ENCODE measurements around the gene ADAMTS10. TPM values are rescaled to one million over a fixed set of nuclear protein-coding genes. Genes with fewer than 3 reads are reported as not detected.
"Not testable (repeated sequence)": the region's sequence is repeated elsewhere in the genome, so short reads cannot be mapped to it uniquely, and the experiment has no call there.

ADAMTS10 gene
- total RNA-seq, 4 donors from 2014 or later, result 2.0 to 8.8 (median 3.6) TPM

DNA sequence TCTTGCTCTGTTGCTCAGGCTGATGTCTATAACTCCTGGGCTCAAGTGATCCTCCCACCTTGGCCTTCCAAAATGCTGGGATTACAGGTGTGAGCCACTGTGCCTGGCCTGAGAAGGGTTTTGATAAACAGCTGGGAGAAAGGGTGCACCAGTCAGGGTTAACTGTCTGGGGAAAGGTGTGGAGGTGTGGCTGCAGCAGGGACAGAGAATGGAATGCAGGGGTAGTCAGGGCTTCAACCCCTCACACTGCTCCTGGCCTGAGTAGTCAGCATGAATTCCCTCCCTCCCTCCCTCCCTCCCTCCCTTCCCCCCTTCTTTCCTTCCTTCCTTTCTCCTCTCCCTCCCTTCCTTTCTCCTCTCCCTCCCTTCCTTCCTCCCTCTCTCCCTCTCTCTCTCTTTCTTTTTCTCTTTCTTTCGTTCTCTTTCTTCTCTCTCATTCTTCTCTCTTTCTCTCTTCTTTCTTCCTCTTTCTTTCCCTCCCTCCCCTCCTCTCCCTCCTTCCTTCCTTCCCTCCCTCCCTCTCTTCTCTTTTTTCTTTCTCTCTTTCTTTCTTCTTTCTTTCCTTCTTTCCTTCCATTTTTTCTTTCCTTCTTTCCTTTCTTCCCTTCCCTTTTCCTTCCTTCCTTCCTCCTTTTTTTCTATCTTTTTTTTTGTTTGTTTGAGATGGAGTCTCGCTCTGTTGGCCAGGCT is 49.3 kb downstream of the ADAMTS10 start:
- Histone ChIP-seq H3K4me3 (no peak overlapping the region), H3K27me3 (no peaks in the 10 kb centered on the region), H3K27ac (no peak overlapping the region), H3K36me3 (no peaks in the 10 kb centered on the region), H3K9me3 (no peaks in the 10 kb centered on the region), H3K4me1 (no peaks in the 10 kb centered on the region)
- DNase-seq, result no peak
- intact Hi-C loops (cut with DNase I), result no loop called here
- TF ChIP-seq, protein P1, sequence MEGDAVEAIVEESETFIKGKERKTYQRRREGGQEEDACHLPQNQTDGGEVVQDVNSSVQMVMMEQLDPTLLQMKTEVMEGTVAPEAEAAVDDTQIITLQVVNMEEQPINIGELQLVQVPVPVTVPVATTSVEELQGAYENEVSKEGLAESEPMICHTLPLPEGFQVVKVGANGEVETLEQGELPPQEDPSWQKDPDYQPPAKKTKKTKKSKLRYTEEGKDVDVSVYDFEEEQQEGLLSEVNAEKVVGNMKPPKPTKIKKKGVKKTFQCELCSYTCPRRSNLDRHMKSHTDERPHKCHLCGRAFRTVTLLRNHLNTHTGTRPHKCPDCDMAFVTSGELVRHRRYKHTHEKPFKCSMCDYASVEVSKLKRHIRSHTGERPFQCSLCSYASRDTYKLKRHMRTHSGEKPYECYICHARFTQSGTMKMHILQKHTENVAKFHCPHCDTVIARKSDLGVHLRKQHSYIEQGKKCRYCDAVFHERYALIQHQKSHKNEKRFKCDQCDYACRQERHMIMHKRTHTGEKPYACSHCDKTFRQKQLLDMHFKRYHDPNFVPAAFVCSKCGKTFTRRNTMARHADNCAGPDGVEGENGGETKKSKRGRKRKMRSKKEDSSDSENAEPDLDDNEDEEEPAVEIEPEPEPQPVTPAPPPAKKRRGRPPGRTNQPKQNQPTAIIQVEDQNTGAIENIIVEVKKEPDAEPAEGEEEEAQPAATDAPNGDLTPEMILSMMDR (IDR thresholded peaks at IDR 0.05), result no peak
- no peak for TF ChIP-seq POLR2A (IDR thresholded peaks at IDR 0.05)
- WGBS, 2 donors, result 71% methylated on average over 2 of the region's 2 CpGs

DNA sequence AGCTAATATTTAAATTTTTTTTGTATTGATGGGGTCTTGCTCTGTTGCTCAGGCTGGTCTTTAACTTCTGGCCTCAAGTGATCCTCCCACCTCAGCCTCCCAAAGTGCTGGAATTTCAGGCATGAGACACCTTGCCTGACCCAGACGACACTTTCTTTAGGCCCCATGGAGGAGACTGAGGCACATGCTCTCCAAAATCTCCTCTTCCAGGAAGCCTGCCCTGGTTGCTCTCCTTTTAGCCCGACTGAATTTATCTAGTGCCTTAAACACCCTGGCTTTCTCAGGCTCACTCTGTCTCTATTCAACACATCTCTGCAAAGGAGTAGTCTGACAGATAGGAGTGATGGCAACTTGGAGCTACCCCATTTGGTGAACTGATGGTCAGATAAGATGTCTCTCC is 52.2 kb downstream of the ADAMTS10 start:
- intact Hi-C loops (cut with DNase I), result no loop called here
- 61 to 88% methylated on average over 2 of the region's 2 CpGs for WGBS, 2 donors
- H3K9me3 ChIP-seq, result no peaks in the 10 kb centered on the region
- no peak for DNase-seq
- H3K36me3 ChIP-seq, result no peaks in the 10 kb centered on the region
- H3K27me3 ChIP-seq, result no peaks in the 10 kb centered on the region
- no peak overlapping the region for H3K27ac ChIP-seq
- H3K4me3 ChIP-seq, result no peak overlapping the region
- TF ChIP-seq, protein P1 (IDR thresholded peaks at IDR 0.05), result no peak
- no peak for TF ChIP-seq POLR2A (IDR thresholded peaks at IDR 0.05)
- no peaks in the 10 kb centered on the region for H3K4me1 ChIP-seq

DNA sequence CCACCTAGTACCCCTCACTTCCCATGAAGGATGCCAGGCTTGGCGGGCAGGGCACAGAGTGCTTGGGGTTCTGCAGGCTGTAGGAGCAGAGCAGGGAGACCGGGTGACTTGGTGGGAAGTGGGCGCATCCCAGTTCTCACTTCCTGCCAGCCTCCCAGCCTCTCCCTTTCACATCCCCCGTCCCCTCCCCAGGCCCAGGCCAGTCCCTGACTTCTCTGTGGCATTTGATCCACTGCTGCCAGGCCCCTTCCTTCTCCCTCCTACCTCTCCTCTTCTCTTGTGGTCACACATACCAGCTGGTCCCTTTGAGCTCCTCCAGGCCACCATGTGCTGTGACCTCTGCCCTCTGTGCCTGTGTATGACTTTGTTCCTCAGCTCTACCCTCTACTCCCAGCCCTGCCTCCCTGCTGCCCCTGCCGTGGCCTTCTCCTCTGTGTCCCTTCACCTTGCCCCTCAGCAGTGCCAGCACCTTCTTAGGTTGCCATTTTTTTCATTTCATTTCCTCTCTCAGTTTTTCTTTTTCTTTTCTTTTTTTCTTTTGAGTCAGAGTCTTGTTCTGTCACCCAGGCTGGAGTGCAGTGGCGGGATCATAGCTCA is 52.8 kb downstream of the ADAMTS10 start:
- DNase-seq, result no peak
- intact Hi-C loops (cut with DNase I), result no loop called here
- no peaks in the 10 kb centered on the region for H3K4me1 ChIP-seq
- 68 to 73% methylated on average over 5 to 6 of the region's 6 CpGs for WGBS, 2 donors
- H3K27ac ChIP-seq, result no peak overlapping the region
- no peak overlapping the region for H3K4me3 ChIP-seq
- no peak for TF ChIP-seq POLR2A (IDR thresholded peaks at IDR 0.05)
- TF ChIP-seq, protein P1 (IDR thresholded peaks at IDR 0.05), result no peak
- peaks cover 0 to 3% (median 0%) of the 10 kb centered on the region in 3 donors for H3K36me3 ChIP-seq
- no peaks in the 10 kb centered on the region for H3K27me3 ChIP-seq
- H3K9me3 ChIP-seq, result no peaks in the 10 kb centered on the region

DNA sequence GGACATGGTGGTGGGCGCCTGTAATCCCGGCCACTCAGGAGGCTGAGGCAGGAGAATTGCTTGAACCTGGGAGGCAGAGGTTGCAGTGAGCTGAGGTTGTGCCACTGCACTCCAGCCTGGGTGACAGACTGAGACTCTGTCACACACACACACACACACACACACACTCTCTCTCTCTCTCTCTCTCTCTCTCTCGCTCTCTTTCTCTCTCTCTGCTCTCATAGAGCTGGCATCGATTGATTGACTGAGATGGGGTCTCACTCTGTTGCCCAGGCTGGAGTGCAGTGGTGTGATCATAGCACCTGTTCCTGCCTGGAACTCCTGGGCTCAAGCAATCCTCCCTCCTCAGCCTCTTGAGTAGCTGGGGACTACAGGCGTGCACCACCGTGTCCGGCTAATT is 56.8 kb downstream of the ADAMTS10 start:
- WGBS, 2 donors, result 92 to 94% methylated on average over 4 to 7 of the region's 7 CpGs
- H3K27me3 ChIP-seq; H3K36me3 ChIP-seq; H3K4me3 ChIP-seq; DNase-seq; intact Hi-C loops (cut with DNase I); H3K9me3 ChIP-seq; H3K27ac ChIP-seq; H3K4me1 ChIP-seq: not testable (repeated sequence)

DNA sequence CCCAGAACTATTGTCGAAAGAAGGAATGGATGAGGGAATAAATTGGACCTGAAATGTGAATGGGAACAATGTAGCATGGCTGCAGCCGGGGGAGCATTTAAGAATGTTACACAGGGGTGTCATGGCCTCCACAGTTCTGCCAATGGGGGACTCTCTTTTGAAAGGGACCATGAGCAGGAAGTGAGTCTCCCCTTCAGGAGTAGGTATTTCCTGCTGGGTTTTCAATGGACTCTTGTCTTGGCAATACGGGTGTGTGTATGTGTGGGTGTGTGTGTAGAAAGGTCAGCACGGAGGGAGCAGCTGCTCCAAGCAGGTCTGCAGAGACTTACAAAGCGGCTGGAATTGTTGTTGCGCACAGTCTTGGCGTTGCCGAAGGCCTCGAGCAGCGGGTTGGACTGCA is 57.7 kb downstream of the ADAMTS10 start:
- TF ChIP-seq, protein P1 (IDR thresholded peaks at IDR 0.05), result no peak
- no peak for TF ChIP-seq POLR2A (IDR thresholded peaks at IDR 0.05)
- WGBS, 2 donors, result 64 to 81% methylated on average over 8 to 10 of the region's 10 CpGs
- Histone ChIP-seq H3K36me3 (peaks cover 0 to 11% (median 0%) of the 10 kb centered on the region in 3 donors), H3K27me3 (no peaks in the 10 kb centered on the region), H3K27ac (no peak overlapping the region), H3K4me1 (no peaks in the 10 kb centered on the region), H3K4me3 (no peak overlapping the region), H3K9me3 (no peaks in the 10 kb centered on the region)
- DNase-seq, result no peak
- intact Hi-C loops (cut with DNase I), result no loop called here

Measured in esophagus squamous epithelium (tissue), 5 donors.